Ascending aorta (tissue), 2 donors: ENCODE data around the gene NDUFAF8. TPM values are rescaled to one million over a fixed set of nuclear protein-coding genes. Genes with fewer than 3 reads are reported as not detected.
A peak's percentile ranks its signal among the peaks of the same experiment; 100 is the strongest.

Experiments used
- DNase-seq, 2 donors: peaks; one replicate each; pipeline ENCODE4 v3.0.0-alpha.2; 2019; ENCODE audit warnings: low spot score in 2 of 2
- H3K27ac ChIP-seq, 2 donors: fragments of 200-600 bp; sonication (generic); one replicate each; pipeline ENCODE4 v1.5.1; 2016 to 2017; ENCODE audit warnings: mild to moderate bottlenecking in 1 of 2
- H3K27me3 ChIP-seq: fragments of 200-600 bp; sonication (generic); one replicate; pipeline ENCODE4 v1.5.1; 2017
- H3K36me3 ChIP-seq, 2 donors: fragments of 200-600 bp; sonication (generic); one replicate each; pipeline ENCODE4 v1.5.1; 2016
- H3K4me1 ChIP-seq, 2 donors: fragments of 200-600 bp; sonication (generic); one replicate each; pipeline ENCODE4 v1.5.1; 2016 to 2017; ENCODE audit warnings: mild to moderate bottlenecking in 1 of 2
- H3K4me3 ChIP-seq, 2 donors: fragments of 200-600 bp; sonication (generic); one replicate each; pipeline ENCODE4 v1.5.1; 2016 to 2017; ENCODE audit warnings: mild to moderate bottlenecking in 1 of 2
- H3K9me3 ChIP-seq, 2 donors: fragments of 200-600 bp; sonication (generic); one replicate each; pipeline ENCODE4 v1.5.1; 2016
- CTCF ChIP-seq, 3 experiments: fragments of 200-600 bp in 2 of 3; fragments of 450-650 bp in 1 of 3; sonication (generic) in 2 of 3; IDR thresholded peaks; one replicate each; pipeline ENCODE4 v1.5.1; 2016 to 2019; ENCODE audit warnings: antibody characterized with exemption in 3 of 3, mild to moderate bottlenecking in 1 of 3, moderate library complexity in 1 of 3
- intact Hi-C: fragments of 100-400 bp; cut with DNase I; formaldehyde crosslinking; loops from one replicate; pipeline ENCODE4 v1.15.1; 2023
- total RNA-seq: library from RNA; depleted of rRNA; stranded (reverse); fragments of >200 nt; gene quantifications from one replicate; pipeline ENCODE4 v1.1.0, GENCODE V29; 2016

The NDUFAF8 gene
- total RNA-seq, 1 donor from 2014 or later, result 6.5 TPM

- Histone ChIP-seq H3K4me1 (peaks cover 0 to 14% of the 10 kb centered on the region in 2 donors), H3K9me3 (no peaks in the 10 kb centered on the region), H3K4me3 (no peak overlapping the region), H3K36me3 (no peaks in the 10 kb centered on the region), H3K27me3 (no peaks in the 10 kb centered on the region), H3K27ac (no peak overlapping the region)
- intact Hi-C loops, result no loop called here
- TF ChIP-seq CTCF (IDR thresholded peaks at IDR 0.05), result no peak
- DNase-seq, result no peak
These were observed 20.7 kb upstream of the NDUFAF8 start for GRCh38 chr17:81218459-81218858.

GRCh38 chr17:81218991-81219390 lies 20.1 kb upstream of the NDUFAF8 start:
- no peak for DNase-seq
- H3K27ac ChIP-seq, result no peak overlapping the region
- H3K9me3 ChIP-seq, result no peaks in the 10 kb centered on the region
- H3K36me3 ChIP-seq, result no peaks in the 10 kb centered on the region
- intact Hi-C loops, result no loop called here
- no peak overlapping the region for H3K4me3 ChIP-seq
- no peaks in the 10 kb centered on the region for H3K27me3 ChIP-seq
- TF ChIP-seq CTCF (IDR thresholded peaks at IDR 0.05), result no peak
- peaks cover 0 to 17% of the 10 kb centered on the region in 2 donors for H3K4me1 ChIP-seq

- no peak for DNase-seq
- no peak for TF ChIP-seq CTCF (IDR thresholded peaks at IDR 0.05)
- no peak overlapping the region for H3K27ac ChIP-seq
- no peak overlapping the region for H3K4me3 ChIP-seq
- no peaks in the 10 kb centered on the region for H3K27me3 ChIP-seq
- intact Hi-C loops, result no loop called here
- no peaks in the 10 kb centered on the region for H3K36me3 ChIP-seq
- H3K9me3 ChIP-seq, result no peaks in the 10 kb centered on the region
- peaks cover 0 to 17% of the 10 kb centered on the region in 2 donors for H3K4me1 ChIP-seq
These were observed 19.5 kb upstream of the NDUFAF8 start for GRCh38 chr17:81219476-81220180.

- H3K4me3 ChIP-seq, result peak overlapping the region; percentile 79 to 87
- peaks cover 0 to 17% of the 10 kb centered on the region in 2 donors for H3K4me1 ChIP-seq
- H3K27ac ChIP-seq, result no peak overlapping the region
- DNase-seq, result no peak
- no peaks in the 10 kb centered on the region for H3K36me3 ChIP-seq
- intact Hi-C loops, result no loop called here
- no peak for TF ChIP-seq CTCF (IDR thresholded peaks at IDR 0.05)
- H3K27me3 ChIP-seq, result no peaks in the 10 kb centered on the region
- no peaks in the 10 kb centered on the region for H3K9me3 ChIP-seq
These were observed 17.7 kb upstream of the NDUFAF8 start for GRCh38 chr17:81221371-81221841.

GRCh38 chr17:81221842-81222619 lies 17.1 kb upstream of the NDUFAF8 start:
- DNase-seq, result no peak
- Histone ChIP-seq H3K4me1 (peaks cover 0 to 17% of the 10 kb centered on the region in 2 donors), H3K27ac (no peak overlapping the region), H3K4me3 (peak overlapping the region; percentile 79 to 87), H3K9me3 (no peaks in the 10 kb centered on the region), H3K27me3 (no peaks in the 10 kb centered on the region), H3K36me3 (no peaks in the 10 kb centered on the region)
- TF ChIP-seq CTCF (IDR thresholded peaks at IDR 0.05), result no peak
- intact Hi-C loops, result no loop called here
